ENCODE data around the gene CTDP1.

Gene CTDP1

DNA sequence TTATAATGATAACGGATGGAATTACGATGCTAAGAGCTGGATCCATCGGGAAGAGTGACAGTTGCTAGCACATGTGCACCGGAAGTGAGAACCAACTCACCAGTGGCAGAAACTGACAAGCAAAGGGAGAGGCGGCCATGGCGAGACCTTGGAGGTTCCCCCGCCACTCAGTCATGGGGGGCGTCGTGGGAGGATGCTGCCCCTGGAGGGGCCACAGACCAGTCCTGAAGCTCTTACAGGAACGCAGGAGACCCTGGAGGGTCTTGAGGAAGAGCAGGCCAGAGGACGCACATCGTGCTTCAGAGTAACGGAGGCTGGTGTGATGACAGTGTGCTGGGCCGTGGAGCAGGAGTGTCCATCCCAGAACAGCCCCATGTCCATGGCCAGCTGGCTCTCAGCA lies 65.0 kb downstream of the CTDP1 start:
- Histone ChIP-seq H3K4me3 (ENCODE audit: low read length) (no peak overlapping the region), H3K9me2 (replicated peaks; ENCODE audit: insufficient read depth, low read length) (no peaks in the 10 kb centered on the region), H3K9me3 (replicated peaks; ENCODE audit: insufficient read depth, low read length) (no peaks in the 10 kb centered on the region), H3K4me1 (ENCODE audit: low read length) (no peaks in the 10 kb centered on the region), H3K27ac (ENCODE audit: low read length) (no peak overlapping the region), H4K20me1 (ENCODE audit: insufficient read depth, low read length) (no peaks in the 10 kb centered on the region), H3F3A (ENCODE audit: insufficient read depth, low read length) (no peaks in the 10 kb centered on the region), H3K4me2 (ENCODE audit: low read depth, low read length) (no peak overlapping the region), H3K9ac (ENCODE audit: low read length) (no peak overlapping the region), H2AFZ (ENCODE audit: low read length) (no peak overlapping the region), H3K27me3 (replicated peaks; ENCODE audit: insufficient read depth, low read length) (no peaks in the 10 kb centered on the region), H3K36me3 (replicated peaks; ENCODE audit: insufficient read depth, low read length) (peaks cover 11% of the 10 kb centered on the region), H3K79me2 (ENCODE audit: low read length) (no peaks in the 10 kb centered on the region)
- TF ChIP-seq, protein P1, sequence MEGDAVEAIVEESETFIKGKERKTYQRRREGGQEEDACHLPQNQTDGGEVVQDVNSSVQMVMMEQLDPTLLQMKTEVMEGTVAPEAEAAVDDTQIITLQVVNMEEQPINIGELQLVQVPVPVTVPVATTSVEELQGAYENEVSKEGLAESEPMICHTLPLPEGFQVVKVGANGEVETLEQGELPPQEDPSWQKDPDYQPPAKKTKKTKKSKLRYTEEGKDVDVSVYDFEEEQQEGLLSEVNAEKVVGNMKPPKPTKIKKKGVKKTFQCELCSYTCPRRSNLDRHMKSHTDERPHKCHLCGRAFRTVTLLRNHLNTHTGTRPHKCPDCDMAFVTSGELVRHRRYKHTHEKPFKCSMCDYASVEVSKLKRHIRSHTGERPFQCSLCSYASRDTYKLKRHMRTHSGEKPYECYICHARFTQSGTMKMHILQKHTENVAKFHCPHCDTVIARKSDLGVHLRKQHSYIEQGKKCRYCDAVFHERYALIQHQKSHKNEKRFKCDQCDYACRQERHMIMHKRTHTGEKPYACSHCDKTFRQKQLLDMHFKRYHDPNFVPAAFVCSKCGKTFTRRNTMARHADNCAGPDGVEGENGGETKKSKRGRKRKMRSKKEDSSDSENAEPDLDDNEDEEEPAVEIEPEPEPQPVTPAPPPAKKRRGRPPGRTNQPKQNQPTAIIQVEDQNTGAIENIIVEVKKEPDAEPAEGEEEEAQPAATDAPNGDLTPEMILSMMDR (IDR thresholded peaks at IDR 0.05; ENCODE audit: low read length) = no peak
- TF ChIP-seq EZH2phosphoT487 (IDR thresholded peaks at IDR 0.05; ENCODE audit: low read length) (no peak), EZH2 (optimal IDR thresholded peaks at IDR 0.05; ENCODE audit: low read depth, low read length) (no peak)
- no peak for DNase-seq

DNA sequence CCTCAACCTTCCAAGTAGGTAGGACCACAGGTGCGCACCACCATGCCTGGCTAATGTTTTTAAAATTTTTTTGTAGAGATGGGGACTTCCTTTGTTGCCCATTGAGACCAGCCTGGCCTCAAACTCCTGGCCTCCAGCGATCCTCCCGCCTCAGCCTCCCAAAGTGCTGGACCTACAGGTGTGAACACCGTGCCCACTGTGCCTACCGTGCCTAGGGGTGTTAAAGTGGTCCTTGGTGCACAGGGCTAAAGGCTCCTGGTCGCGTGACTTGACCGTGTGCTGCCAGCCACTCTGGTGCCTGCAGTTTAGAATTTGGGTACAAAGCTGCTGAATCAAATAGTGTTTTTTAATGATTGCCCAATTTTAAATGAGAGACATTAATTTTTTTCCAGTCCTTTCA lies 67.1 kb downstream of the CTDP1 start:
- no peak overlapping the region for H3K9ac ChIP-seq (ENCODE audit: low read length)
- no peaks in the 10 kb centered on the region for H3F3A ChIP-seq (ENCODE audit: insufficient read depth, low read length)
- no peaks in the 10 kb centered on the region for H3K9me2 ChIP-seq (replicated peaks; ENCODE audit: insufficient read depth, low read length)
- H3K4me1 ChIP-seq (ENCODE audit: low read length) = no peaks in the 10 kb centered on the region
- no peaks in the 10 kb centered on the region for H4K20me1 ChIP-seq (ENCODE audit: insufficient read depth, low read length)
- no peak overlapping the region for H2AFZ ChIP-seq (ENCODE audit: low read length)
- TF ChIP-seq EZH2 (optimal IDR thresholded peaks at IDR 0.05; ENCODE audit: low read depth, low read length) (no peak), EZH2phosphoT487 (IDR thresholded peaks at IDR 0.05; ENCODE audit: low read length) (no peak)
- TF ChIP-seq, protein P1 (IDR thresholded peaks at IDR 0.05; ENCODE audit: low read length) = no peak
- H3K9me3 ChIP-seq (replicated peaks; ENCODE audit: insufficient read depth, low read length) = no peaks in the 10 kb centered on the region
- no peak overlapping the region for H3K27ac ChIP-seq (ENCODE audit: low read length)
- H3K4me2 ChIP-seq (ENCODE audit: low read depth, low read length) = no peak overlapping the region
- H3K36me3 ChIP-seq (replicated peaks; ENCODE audit: insufficient read depth, low read length) = no peaks in the 10 kb centered on the region; the same call in 1 of the 2 replicates
- no peak overlapping the region for H3K4me3 ChIP-seq (ENCODE audit: low read length)
- DNase-seq = no peak
- H3K27me3 ChIP-seq (replicated peaks; ENCODE audit: insufficient read depth, low read length) = no peaks in the 10 kb centered on the region
- H3K79me2 ChIP-seq (ENCODE audit: low read length) = no peaks in the 10 kb centered on the region

DNA sequence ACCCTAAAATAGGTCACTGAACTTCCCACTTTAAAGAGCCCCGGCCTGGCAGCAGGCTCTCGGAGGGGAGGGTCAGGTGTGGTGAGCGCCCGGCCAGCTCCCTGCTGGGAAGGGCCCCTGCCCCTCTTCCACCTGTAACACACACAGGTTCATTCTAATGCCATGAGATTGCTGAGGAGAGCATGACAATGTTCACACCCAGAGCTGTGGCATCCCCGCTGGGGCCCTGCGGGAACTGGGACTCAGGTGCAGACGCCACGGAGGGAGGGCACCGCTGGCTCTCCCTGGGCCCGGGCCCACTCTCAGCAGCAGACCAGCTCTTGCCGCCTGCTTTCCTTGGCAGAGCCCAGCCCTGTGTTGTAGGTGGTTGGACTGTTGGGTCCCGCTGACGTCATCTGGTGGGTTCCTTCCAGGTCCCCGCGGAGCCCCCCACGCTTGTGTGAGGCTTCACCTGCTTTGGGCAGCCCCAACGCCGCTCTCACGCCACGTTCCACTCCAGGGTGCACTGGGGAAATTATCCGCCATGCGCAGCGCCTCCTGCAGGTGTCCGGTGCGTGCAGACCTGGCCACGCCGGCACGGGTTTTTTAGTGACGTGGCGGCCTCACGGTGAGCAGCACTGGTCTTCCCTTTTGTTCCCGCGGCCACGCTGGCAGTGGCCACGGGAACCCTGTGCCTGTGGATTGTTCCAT lies 67.7 kb downstream of the CTDP1 start:
- TF ChIP-seq EZH2phosphoT487 (IDR thresholded peaks at IDR 0.05; ENCODE audit: low read length) (no peak), EZH2 (optimal IDR thresholded peaks at IDR 0.05; ENCODE audit: low read depth, low read length) (no peak)
- TF ChIP-seq, protein P1 (IDR thresholded peaks at IDR 0.05; ENCODE audit: low read length) = no peak
- H3K4me1 ChIP-seq (ENCODE audit: low read length) = no peaks in the 10 kb centered on the region
- no peaks in the 10 kb centered on the region for H3K79me2 ChIP-seq (ENCODE audit: low read length)
- H3K27me3 ChIP-seq (replicated peaks; ENCODE audit: insufficient read depth, low read length) = no peaks in the 10 kb centered on the region
- H3K9me3 ChIP-seq (replicated peaks; ENCODE audit: insufficient read depth, low read length) = no peaks in the 10 kb centered on the region
- H2AFZ ChIP-seq (ENCODE audit: low read length) = no peak overlapping the region
- H3K36me3 ChIP-seq (replicated peaks; ENCODE audit: insufficient read depth, low read length) = no peaks in the 10 kb centered on the region; the same call in 1 of the 2 replicates
- no peak overlapping the region for H3K27ac ChIP-seq (ENCODE audit: low read length)
- H3K9me2 ChIP-seq (replicated peaks; ENCODE audit: insufficient read depth, low read length) = no peaks in the 10 kb centered on the region
- H4K20me1 ChIP-seq (ENCODE audit: insufficient read depth, low read length) = no peaks in the 10 kb centered on the region
- H3F3A ChIP-seq (ENCODE audit: insufficient read depth, low read length) = no peaks in the 10 kb centered on the region
- no peak overlapping the region for H3K4me3 ChIP-seq (ENCODE audit: low read length)
- DNase-seq = no peak
- no peak overlapping the region for H3K4me2 ChIP-seq (ENCODE audit: low read depth, low read length)
- H3K9ac ChIP-seq (ENCODE audit: low read length) = no peak overlapping the region

Data from MM.1S (cell line).